H1 (cell line): ENCODE results near the gene PCDHGA1. TPM values are rescaled to one million over a fixed set of nuclear protein-coding genes. Genes with fewer than 3 reads are reported as not detected.

Experiments
- BRCA1 ChIP-seq: IDR thresholded peaks from 2 replicates; pipeline ENCODE4 v1.6.1; 2012; ENCODE audit warnings: low read depth, low read length, improper control_type of control experiment
- CREB1 ChIP-seq: IDR thresholded peaks from 2 replicates; pipeline ENCODE4 v1.6.1; 2012; ENCODE audit warnings: inconsistent platforms
- HDAC2 ChIP-seq, 2 experiments: fragments of 300-600 bp in 1 of 2; sonication (generic) in 1 of 2; IDR thresholded peaks; 2 replicates each; pipeline ENCODE4 v1.6.1; 2011 to 2012; ENCODE audit warnings: low read depth in 2 of 2, low read length in 2 of 2, mild to moderate bottlenecking in 2 of 2, moderate library complexity in 2 of 2, borderline replicate concordance in 1 of 2, inconsistent platforms in 1 of 2
- POLR2A ChIP-seq, 2 experiments: IDR thresholded peaks; 1 replicate in 1 of 2; 2 replicates in 1 of 2; pipeline ENCODE4 v1.6.1; 2011; ENCODE audit warnings: low read depth in 2 of 2, low read length in 2 of 2, mild to moderate bottlenecking in 2 of 2; ENCODE audit errors: control extremely low read depth in 1 of 2
- POLR2AphosphoS5 ChIP-seq: IDR thresholded peaks from 2 replicates; pipeline ENCODE4 v1.6.1; 2011; ENCODE audit warnings: low read depth, low read length
- RNF2 ChIP-seq: fragments of 200-900, 300-1000 bp; sonication (generic); IDR thresholded peaks from 2 replicates; pipeline ENCODE4 v1.7.1; 2016; ENCODE audit warnings: borderline replicate concordance, low read depth, mild to moderate bottlenecking, antibody characterized with exemption, low read length; ENCODE audit not compliant: poor library complexity, severe bottlenecking; ENCODE audit errors: missing control alignments
- SAP30 ChIP-seq: fragments of 300-600 bp; sonication (generic); IDR thresholded peaks from 2 replicates; pipeline ENCODE4 v1.7.1; 2012; ENCODE audit warnings: low read length, moderate library complexity, mild to moderate bottlenecking, inconsistent platforms; ENCODE audit not compliant: insufficient read depth, insufficient replicate concordance
- SIX5 ChIP-seq: IDR thresholded peaks from 2 replicates; pipeline ENCODE4 v1.6.1; 2011; ENCODE audit warnings: mild to moderate bottlenecking, low read depth, low read length
- polyA plus RNA-seq, 7 experiments: library from polyadenylated mRNA; depleted of rRNA in 3 of 7; stranded (reverse) in 5 of 7; unstranded in 2 of 7; fragments of >200 nt in 5 of 7; fragments of 200-250 nt in 2 of 7; gene quantifications; 1 replicate in 5 of 7; 2 replicates in 1 of 7; 4 replicates in 1 of 7; pipeline versions ENCODE4 v1.2.1 to v1.2.3, GENCODE V29; 2011 to 2013; ENCODE audit warnings: missing spikeins in 2 of 7, mixed read lengths in 2 of 7
- total RNA-seq: library from RNA; stranded (reverse); fragmentation: NEBNext Ultra II Directional; extraction: Animal tissue kit (Norgen Biotek cat#: 25700); gene quantifications from 2 replicates; pipeline ENCODE4 v1.2.1, GENCODE V29; 2021
- TF ChIP-seq, protein P1 (sequence below): fragments of 300-600 bp; sonication (generic); IDR thresholded peaks from 2 replicates; pipeline ENCODE4 v1.7.1; 2012; ENCODE audit warnings: low read length, moderate library complexity, mild to moderate bottlenecking, inconsistent platforms; ENCODE audit not compliant: insufficient replicate concordance
- TF ChIP-seq, protein P2 (sequence below): IDR thresholded peaks from 2 replicates; pipeline ENCODE4 v1.6.1; 2012; ENCODE audit warnings: inconsistent platforms

PCDHGA1 gene
- total and polyA plus RNA-seq, 2 of the 8 experiments (the other 6 are each of a cell fraction or from before 2014, with no cell fraction given): 0.57 to 0.89 TPM

GRCh38 chr5:141412854-141413539 is 82.7 kb downstream of the PCDHGA1 start, which contains the start of gene PCDHGA10 (continued):
- TF ChIP-seq, protein P1, sequence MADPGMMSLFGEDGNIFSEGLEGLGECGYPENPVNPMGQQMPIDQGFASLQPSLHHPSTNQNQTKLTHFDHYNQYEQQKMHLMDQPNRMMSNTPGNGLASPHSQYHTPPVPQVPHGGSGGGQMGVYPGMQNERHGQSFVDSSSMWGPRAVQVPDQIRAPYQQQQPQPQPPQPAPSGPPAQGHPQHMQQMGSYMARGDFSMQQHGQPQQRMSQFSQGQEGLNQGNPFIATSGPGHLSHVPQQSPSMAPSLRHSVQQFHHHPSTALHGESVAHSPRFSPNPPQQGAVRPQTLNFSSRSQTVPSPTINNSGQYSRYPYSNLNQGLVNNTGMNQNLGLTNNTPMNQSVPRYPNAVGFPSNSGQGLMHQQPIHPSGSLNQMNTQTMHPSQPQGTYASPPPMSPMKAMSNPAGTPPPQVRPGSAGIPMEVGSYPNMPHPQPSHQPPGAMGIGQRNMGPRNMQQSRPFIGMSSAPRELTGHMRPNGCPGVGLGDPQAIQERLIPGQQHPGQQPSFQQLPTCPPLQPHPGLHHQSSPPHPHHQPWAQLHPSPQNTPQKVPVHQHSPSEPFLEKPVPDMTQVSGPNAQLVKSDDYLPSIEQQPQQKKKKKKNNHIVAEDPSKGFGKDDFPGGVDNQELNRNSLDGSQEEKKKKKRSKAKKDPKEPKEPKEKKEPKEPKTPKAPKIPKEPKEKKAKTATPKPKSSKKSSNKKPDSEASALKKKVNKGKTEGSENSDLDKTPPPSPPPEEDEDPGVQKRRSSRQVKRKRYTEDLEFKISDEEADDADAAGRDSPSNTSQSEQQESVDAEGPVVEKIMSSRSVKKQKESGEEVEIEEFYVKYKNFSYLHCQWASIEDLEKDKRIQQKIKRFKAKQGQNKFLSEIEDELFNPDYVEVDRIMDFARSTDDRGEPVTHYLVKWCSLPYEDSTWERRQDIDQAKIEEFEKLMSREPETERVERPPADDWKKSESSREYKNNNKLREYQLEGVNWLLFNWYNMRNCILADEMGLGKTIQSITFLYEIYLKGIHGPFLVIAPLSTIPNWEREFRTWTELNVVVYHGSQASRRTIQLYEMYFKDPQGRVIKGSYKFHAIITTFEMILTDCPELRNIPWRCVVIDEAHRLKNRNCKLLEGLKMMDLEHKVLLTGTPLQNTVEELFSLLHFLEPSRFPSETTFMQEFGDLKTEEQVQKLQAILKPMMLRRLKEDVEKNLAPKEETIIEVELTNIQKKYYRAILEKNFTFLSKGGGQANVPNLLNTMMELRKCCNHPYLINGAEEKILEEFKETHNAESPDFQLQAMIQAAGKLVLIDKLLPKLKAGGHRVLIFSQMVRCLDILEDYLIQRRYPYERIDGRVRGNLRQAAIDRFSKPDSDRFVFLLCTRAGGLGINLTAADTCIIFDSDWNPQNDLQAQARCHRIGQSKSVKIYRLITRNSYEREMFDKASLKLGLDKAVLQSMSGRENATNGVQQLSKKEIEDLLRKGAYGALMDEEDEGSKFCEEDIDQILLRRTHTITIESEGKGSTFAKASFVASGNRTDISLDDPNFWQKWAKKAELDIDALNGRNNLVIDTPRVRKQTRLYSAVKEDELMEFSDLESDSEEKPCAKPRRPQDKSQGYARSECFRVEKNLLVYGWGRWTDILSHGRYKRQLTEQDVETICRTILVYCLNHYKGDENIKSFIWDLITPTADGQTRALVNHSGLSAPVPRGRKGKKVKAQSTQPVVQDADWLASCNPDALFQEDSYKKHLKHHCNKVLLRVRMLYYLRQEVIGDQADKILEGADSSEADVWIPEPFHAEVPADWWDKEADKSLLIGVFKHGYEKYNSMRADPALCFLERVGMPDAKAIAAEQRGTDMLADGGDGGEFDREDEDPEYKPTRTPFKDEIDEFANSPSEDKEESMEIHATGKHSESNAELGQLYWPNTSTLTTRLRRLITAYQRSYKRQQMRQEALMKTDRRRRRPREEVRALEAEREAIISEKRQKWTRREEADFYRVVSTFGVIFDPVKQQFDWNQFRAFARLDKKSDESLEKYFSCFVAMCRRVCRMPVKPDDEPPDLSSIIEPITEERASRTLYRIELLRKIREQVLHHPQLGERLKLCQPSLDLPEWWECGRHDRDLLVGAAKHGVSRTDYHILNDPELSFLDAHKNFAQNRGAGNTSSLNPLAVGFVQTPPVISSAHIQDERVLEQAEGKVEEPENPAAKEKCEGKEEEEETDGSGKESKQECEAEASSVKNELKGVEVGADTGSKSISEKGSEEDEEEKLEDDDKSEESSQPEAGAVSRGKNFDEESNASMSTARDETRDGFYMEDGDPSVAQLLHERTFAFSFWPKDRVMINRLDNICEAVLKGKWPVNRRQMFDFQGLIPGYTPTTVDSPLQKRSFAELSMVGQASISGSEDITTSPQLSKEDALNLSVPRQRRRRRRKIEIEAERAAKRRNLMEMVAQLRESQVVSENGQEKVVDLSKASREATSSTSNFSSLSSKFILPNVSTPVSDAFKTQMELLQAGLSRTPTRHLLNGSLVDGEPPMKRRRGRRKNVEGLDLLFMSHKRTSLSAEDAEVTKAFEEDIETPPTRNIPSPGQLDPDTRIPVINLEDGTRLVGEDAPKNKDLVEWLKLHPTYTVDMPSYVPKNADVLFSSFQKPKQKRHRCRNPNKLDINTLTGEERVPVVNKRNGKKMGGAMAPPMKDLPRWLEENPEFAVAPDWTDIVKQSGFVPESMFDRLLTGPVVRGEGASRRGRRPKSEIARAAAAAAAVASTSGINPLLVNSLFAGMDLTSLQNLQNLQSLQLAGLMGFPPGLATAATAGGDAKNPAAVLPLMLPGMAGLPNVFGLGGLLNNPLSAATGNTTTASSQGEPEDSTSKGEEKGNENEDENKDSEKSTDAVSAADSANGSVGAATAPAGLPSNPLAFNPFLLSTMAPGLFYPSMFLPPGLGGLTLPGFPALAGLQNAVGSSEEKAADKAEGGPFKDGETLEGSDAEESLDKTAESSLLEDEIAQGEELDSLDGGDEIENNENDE: no peak
- no peak for TF ChIP-seq RNF2
- no peak for TF ChIP-seq POLR2AphosphoS5
- TF ChIP-seq CREB1: no peak
- TF ChIP-seq SIX5: no peak
- 0 out of 3 replicates have a peak, but pooled peaks of 1 of the 2 experiments have one; percentile 24 for TF ChIP-seq POLR2A (IDR thresholded peaks at IDR 0.05; ENCODE audit: control extremely low read depth in 1 of 2, low read depth in 2 of 2, low read length in 2 of 2)
- TF ChIP-seq SAP30: no peak
- TF ChIP-seq, protein P2, sequence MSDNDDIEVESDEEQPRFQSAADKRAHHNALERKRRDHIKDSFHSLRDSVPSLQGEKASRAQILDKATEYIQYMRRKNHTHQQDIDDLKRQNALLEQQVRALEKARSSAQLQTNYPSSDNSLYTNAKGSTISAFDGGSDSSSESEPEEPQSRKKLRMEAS: no peak
- no peak for TF ChIP-seq HDAC2 (IDR thresholded peaks at IDR 0.05; ENCODE audit: borderline replicate concordance in 1 of 2, low read depth in 2 of 2, low read length in 2 of 2)
- TF ChIP-seq BRCA1: no peak
